T-helper 1 cell treated with Interleukin-12 subunit alpha and Interleukin-12 subunit beta and Interleukin-4 antibody, amounts not matched to agents 30 ng/mL and 1 ng/mL, for 36 hours (primary cell): ENCODE results near the gene C16orf95. TPM values are rescaled to one million over a fixed set of nuclear protein-coding genes. Genes with fewer than 3 reads are reported as not detected.
"Not testable (repeated sequence)": the region's sequence is repeated elsewhere in the genome, so short reads cannot be mapped to it uniquely, and the experiment has no call there.

Source experiments
- intact Hi-C: fragments of 100-400 bp; cut with micrococcal nuclease; formaldehyde crosslinking; loops from one replicate; pipeline ENCODE4 v1.15.1; 2024
- total RNA-seq: library from RNA; stranded (reverse); gene quantifications from 2 replicates; pipeline ENCODE4 v1.2.3, GENCODE V29; 2022

C16orf95 gene
- total RNA-seq, 1 donor from 2014 or later = 7.0 TPM

DNA sequence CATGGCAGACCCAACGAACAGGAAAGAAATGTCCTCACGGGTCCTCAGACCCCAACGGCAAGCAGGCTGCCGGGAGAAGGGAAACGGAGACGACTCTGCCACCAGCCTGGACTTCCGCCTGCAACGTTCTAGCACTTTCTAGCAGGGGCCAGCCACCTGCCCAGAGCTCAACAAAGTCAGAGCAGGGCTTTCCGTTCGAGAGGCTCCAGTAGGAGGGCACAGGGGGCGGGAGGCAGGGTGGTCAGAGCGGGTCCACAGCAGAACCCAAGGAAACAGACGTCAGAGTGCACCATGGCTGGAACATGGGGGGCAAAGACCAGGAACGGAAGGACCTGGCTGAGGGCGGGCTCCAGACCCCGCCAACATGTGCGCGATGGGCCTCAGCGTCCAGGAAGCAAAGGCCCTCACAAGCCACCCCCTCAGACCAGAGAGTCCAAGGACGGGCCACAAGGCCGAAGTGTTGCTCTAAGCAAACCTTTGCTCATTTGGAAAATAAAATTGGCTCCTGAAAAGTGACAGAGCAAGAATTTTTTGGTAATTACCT lies 29.4 kb upstream of the C16orf95 start:
- intact Hi-C loops = no loop called here

DNA sequence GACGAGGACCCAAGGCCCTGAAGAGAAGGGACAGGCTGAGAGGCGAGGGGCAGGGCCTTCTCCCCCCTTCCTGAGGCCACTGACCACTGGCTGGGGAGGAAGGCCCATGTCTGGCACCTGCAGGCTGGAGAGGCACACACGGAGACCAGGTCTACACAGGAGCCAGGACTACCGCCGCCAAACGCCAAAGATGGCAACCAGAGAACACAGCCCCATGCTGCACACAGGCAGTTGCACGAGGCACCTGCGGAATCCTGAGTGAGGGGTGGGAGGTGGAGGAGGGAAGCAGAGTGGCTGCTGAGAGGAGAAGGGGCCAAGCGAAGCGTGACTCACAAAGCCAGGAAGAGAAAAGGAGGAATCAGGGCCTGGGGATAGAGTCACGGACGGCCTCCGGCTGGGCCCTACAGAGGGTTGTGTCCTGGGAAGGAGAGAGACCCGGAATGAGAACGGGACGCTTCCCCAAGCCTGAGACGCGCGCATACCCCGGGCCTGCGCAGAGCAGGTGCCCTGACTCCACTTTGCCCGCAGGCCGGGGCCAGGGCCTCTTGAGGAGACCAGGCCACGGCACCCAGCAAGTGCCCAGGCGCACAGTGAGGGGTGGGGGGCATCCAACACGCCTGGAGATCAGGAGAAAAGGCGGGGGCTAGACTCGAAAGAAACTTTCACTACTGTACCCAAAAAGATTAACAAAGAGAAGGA lies 28.7 kb upstream of the C16orf95 start:
- intact Hi-C loops = loop anchor here (1.0 to 2.0 kb wide), 2 partner anchors 37 to 48 kb away; partner anchors contain the start of gene FBXO31

DNA sequence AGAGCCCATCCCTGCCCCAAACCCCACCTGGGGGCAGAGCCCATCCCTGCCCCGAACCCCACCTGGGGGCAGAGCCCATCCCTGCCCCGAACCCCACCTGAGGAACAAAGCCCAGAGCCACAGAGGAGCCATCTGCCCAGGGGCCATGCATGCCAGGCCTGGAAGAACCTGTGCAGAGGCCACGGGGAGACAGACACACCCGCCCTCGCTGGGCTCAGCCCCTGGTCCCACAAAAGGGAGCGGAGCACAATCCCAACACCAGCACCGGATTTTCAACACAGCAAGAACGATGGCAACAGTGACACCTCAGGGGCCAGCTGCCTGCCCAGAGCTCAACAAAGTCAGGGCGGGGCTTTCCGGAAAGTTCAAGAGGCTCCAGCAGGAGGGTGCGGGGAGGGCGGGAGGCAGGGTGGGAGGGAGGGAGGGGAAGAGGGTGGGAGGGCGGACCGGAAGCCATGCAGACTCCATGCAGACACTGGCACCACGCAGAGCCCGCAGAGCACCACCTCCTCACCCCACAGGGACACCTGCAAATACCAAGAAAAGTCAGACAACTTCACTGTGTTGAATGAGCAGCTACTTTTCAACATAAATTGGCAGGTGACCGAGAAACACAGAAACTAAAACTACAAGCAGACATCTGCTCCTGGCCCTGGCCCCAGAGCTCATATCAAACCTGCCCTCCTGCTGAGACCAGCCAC lies 27.9 kb upstream of the C16orf95 start:
- intact Hi-C loops = loop anchor here (1.0 to 2.0 kb wide), 2 partner anchors 38 to 49 kb away; partner anchors contain the start of gene FBXO31

DNA sequence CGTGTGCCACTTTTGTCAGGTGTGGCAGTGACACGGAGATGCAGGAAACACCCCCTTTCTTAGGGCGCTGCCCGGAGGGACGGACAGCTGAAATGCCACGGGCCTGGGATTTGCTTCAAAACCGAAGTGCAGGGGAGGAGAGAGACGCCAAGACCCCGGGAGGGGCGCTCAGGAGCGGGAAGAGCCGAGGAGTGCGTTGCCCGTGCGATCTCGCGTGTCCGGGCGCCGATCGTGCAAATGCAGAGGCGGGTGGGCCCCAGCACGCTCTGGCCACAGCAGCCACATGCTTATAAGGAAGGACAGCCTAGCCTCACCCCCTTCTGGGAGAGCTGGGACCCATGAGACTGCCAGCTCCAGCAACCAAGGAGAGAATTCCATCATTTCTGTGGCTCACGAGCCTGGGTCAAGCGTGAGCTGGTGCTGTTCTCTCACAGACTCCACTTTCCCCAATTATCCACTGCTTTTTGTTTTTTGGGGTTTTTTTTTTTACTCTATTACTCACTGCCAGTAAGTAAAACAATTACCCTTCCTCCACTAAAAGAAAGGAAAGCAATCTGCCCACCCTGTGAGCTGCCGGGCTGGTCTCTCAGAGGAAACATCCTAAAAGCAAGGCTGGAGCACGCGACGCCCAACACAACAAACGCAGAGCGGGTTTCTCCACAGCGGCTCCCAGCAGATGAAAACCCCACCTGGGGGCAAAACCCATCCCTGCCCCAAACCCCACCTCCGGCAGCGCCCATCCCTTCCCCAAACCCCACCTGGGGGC lies 27.2 kb upstream of the C16orf95 start:
- intact Hi-C loops = loop anchor here (2.0 kb wide), 1 partner anchor 38 kb away; the partner anchor contains the start of gene FBXO31

DNA sequence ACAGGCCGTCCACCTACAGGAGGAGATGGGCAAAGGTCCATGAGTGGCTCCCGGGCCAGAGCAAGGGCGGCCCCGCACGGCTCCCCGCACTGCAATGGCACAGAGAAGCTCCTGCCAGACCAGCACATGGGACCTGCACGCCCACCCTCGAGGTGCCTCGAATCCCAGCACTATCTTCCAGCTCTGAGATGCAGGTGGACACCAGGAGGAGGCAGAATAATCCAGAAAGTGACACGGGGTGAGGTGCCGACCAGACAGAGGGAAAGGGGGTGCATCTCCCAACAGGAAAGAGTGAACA lies 26.5 kb upstream of the C16orf95 start:
- intact Hi-C loops = loop anchor here (2.0 kb wide), 1 partner anchor 39 kb away; the partner anchor contains the start of gene FBXO31

DNA sequence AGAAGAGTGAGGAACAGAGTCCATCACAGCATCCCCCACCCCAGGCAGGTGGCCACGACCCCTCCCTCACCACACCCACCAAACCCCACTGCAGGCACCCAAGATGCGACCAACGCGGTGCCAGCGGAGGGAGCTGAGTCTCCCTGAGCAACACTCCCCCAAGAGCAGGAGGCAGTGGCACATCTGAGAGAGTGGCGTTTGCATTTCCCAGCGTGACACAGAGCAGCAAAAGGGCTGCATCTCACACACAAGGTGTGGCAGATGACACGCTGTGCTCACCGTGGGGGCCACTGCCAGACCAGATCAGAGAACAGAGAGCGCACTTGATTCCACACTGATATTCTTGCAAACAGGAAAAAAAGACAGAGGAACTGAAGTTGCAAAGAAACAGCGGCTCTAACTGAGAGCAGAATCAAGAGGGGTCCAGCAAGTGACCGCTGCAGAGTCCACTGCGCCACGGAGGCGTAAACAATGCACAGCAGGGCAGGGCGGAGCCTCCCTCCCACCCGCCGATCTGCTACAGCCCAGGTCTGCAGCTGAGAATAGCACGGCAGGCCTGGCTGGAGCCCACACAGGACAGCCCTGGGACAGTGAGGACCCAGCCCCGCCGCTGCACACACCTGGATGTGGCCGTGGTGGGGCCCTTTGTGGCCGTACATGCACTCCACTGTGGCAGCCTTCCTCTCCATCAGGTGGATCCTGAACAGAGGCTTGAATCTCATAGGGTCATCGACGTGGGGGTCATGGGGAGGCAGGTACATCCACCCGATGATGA lies 26.0 kb upstream of the C16orf95 start:
- intact Hi-C loops = no loop called here

DNA sequence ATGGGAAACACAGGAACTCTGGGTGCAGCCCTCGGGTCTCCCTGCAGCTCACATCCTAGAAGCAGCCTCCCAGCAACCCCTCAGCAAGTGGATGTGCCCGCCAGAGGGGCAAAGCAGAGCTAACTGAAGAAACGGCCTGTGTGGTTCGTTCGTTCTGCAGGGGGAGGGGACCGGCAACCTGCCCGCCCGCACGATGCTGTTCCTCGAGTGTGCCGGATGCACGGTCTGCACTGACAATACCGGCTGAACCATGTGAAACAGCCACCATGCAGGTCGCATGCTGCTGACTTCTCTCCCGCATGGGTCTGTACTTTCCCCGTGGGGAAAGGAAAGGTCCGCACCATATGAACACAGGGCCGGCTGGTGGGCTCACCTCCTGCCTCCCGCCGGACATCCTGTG lies 25.3 kb upstream of the C16orf95 start:
- intact Hi-C loops = no loop called here

DNA sequence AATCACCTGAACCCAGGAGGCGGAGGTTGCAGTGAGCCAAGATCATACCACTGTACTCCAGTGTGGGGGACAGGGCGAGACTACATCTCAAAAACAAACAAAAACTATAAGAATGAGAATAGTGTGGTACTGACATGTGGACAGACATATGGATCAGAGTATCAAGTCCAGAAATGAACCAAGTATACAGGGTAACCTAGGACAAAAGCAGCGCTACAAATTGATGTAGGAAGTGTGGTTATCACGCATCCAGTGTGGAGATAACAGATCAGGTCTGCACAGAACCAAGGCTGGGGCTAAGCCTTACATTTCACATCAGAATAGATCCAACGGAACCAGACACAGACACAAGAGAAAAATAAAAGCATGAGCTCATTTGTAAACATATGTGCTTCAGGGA lies 23.0 kb upstream of the C16orf95 start:
- intact Hi-C loops = no loop called here

DNA sequence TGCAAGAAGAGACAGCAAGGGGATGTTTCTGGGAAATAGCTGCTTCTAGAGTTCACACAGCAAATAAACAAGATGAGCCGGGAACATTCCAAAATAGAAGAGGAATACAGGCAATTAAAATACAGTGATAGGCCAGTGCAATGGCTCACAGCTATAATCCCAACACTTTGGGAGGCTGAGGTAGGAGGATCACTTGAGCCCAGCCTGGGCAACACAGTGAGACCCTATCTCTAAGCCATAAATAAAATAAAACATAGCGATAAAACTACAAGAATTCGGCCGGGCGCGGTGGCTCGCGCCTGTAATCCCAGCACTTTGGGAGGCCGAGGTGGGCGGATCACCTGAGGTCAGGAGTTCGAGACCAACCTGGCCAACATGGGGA lies 22.5 kb upstream of the C16orf95 start:
- intact Hi-C loops = not testable (repeated sequence)

DNA sequence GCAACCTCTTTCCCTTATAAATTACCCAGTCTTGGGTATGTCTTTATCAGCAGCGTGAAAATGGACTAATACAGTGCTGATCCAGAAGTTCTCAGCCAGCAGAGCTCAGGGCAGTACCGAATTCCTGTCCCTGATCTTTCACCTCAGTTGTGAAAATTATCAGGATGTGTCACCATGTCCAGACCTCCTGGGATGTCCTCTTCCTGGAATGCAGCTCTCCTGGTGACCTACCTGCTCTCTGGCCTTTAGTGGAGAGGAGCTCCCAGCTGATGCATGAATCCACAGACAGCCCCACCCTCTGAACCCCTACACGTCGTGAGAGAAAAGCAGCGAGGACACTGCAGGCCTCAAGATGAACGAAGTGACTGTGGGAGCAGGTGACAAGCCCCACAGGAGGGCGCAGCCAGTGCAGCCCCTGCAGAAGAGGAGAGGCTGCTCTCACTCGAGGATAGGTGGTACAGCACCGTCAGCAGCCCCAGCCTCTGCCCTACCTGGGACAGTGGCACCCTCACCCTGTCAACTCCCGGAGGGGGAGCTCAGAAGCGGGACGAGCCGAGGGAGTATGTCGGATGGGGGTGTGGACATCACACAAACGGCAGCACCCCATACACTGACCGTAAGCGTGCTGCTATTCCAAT lies 22.0 kb upstream of the C16orf95 start:
- intact Hi-C loops = no loop called here

DNA sequence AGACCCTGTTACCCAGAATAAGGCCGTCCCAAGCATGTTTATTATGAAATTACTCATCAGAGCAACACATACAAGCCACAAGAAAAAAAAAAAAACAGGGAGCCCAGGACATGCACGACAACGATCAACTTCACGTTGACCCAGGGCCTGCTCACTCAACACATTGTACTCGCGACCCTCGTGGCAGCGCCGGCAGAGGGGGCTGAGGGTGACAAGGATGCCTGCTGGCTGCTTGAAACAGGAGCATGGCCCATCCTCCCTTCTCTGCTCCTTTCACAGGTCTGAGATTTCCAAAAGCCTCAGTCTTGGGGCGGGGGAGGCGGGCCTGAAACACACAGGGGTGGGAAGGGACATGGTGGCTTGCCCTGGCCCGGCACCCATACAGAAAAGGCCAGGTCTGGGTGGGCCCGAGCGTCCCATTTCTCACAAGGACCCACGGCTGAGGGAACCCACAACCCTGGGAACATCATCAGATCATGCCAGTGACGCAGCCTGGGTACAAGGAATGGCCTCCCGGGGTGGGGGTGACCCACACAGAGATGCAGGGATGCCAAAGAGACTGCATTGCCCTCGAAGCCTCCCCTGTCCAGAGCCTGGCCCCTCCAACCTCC lies 21.1 kb upstream of the C16orf95 start:
- intact Hi-C loops = no loop called here

DNA sequence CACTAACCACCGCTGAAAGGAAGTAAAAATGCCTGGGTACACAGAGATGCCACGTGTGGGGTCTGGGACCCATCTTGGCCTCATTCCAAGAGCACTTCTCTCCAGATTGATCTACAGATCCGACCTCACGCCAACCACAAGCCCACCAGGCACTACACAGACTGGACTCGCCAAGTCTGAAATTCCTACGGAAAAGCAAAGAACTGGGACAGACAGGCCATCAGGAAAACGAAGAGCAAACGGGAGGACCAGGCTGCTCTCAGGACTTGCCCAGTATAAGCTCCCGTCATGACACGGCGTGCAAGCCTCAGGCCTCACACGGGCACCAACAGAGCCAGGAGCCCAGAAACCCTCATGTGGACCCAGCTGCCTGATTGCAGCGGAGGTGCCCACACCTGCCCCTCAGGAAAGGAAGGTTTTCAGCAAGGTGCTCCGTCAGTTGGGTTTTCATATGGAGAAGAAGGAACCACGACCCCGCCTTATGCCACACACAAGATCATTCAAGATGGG lies 20.1 kb upstream of the C16orf95 start:
- intact Hi-C loops = no loop called here

DNA sequence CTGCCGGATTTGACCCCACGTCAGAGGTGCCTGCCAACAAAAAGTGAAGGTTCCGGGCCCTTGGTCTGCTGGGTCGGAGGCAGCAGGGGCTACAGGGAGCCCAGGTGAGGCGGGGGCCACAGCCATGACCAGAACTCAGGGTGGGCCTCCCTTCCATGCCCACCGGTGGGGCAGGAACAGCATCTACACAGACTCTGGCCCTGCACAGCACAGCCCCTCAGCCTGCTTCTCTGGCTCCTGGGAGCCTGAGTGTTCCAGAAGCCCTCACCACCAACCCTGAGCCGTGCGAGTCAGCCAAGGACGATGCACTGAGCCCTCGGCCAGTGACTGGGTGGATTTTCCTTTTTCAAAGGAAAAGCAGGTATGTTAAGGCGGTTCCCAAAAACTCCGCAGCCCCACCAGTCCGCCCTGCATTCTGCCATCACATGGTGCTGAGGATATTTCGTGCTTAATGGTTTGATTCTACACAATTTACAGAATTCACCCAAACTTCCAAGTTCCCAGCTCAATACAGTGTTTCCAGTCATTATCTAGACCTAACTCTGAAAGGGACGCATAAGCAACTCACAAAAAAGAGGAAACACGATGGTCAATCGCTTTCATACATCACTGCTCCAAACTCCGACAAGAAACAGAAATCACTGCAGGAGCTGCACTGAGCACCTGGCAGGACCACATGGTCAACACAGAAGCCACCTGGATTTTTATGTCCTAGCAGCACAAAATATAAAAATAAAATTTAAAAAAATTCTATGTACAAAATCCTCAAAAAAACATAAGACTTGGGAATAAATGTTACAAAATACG lies 19.4 kb upstream of the C16orf95 start:
- intact Hi-C loops = no loop called here

DNA sequence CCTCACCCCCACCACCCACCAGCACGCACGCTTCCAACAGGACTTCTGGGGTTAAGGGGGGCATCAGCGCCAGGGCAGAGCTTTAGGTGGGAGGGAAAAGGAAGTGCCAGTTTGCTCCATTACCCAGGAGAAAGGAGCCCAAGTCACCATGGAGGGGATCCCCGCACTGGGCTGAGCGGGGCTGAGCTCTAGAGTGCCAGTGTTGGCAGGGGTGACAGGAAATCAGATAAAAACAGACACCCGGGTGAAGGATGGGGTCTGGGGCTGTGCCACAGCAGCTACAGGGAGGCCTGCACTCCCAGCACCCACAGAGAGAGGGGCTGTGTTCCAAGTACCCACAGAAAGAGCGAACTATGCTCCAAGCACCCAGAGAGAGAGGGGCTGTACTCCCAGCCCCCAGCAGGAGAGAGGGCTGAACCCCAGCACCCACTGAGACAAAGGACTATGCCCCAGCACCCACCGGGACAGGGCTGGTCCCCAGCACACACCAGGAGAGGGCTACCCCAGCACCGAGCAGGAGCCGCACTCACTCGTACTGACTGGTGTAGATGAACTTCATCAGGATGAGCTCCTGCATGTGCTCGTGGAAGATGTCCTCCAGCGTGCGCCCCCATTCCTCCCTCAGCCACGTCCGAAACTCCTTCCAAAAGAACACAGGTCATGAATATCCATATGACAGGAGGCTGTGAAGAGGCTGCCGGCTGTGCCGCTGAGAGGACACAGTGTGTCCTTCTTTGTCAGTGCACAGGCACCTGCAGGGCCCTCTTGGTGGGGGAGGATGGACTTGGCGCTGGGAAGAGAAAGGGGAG lies 18.6 kb upstream of the C16orf95 start:
- intact Hi-C loops = no loop called here

DNA sequence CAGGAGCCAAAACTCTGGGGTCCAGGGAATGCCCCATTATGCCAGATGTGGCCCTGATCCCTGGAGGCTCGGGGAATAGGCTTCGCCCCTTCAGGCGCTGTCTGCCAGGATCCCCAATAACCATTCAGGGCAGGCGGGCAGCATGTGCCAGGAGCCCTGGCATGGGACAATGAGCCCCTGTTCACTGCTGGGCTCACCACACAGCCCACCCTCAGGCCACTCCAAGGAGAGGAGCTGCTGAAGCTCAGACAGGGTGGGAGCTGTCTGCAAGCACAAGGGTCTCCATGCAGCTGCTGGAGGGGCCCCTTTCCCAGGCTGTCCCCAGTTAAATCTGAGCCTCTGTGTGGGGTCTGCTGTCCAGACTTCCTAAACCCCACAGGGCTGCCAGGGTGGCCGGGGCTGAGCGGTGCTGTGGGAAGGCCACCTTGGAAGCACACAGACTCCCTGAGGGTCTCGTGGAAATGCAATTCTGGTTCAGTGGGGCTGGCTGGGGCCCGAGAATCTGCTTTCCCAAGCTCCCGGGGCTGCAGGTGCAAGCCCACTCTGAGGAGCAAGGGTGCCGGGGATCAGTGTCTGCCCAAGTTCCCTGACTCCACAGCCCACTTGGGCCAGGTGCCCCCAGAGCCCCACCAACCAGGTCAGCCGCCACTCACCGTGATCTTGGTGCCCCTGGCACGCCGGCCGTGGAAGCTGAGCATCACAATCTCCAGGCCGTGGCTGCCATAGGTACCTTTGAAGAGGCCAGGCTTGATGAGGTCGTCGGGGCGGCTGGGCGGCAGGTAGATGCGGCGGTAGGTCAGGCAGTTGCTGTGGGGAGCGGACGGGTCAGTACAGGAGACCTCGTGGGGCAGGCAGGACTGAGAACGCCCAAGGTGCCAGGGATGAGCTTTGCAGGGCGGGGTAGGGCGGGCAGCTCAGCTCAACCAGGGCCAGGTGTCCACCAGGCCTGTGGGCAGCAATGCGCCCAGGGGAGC lies 17.7 kb upstream of the C16orf95 start:
- intact Hi-C loops = no loop called here

DNA sequence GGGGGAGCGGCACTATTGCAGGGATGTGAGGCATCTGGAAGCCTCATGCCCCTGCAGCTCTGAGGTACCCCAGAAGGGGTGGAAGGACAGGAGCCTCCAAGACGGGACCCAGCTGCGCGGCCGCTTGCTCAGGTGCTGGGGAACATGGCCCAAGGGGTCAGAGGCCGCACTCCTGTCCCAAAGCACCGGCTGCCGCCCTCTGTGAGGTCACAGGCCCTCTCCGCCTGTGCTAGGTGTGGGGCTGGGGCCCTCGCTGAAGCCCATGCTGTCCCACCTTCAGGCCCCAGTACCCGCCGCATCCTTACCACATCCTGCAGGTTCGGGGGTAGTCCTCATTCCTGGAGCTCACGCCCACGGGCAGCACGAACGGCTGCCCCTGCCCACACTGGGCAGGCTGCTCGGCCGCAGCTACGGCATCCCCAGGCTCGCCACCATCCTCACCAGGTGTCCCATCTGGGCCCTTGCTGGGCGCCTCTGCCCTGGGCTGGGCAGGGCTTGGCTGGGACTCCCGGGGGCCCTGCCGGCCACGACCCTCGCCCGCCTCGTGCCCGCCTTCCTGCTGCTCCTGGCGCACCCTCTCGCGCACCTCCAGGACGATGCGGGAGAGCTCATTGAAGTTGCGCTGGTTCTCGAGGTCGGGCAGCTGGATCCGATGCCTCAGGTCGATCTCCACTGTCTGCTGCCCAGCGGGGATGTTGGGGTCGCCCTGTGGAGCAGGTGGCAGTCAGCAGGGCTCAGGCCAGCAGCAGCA lies 16.6 kb upstream of the C16orf95 start:
- intact Hi-C loops = no loop called here
